H9 (cell line): ENCODE measurements around the gene SHCBP1. TPM values are rescaled to one million over a fixed set of nuclear protein-coding genes. Genes with fewer than 3 reads are reported as not detected.
"Not testable (repeated sequence)": the region's sequence is repeated elsewhere in the genome, so short reads cannot be mapped to it uniquely, and the experiment has no call there.

Experiments used
- DNase-seq: peaks from one replicate; pipeline ENCODE4 v3.0.0-alpha.2; 2017
- H2AFZ ChIP-seq: one replicate; pipeline ENCODE4 v1.6.1; 2013; ENCODE audit warnings: mild to moderate bottlenecking, low read length, control low read depth, moderate library complexity
- H2AK5ac ChIP-seq: 2 replicates; pipeline ENCODE4 v1.6.1; 2013; ENCODE audit warnings: low read length, control low read depth, mixed read lengths; ENCODE audit not compliant: insufficient read length
- H2BK120ac ChIP-seq: one replicate; pipeline ENCODE4 v1.6.1; 2013; ENCODE audit warnings: low read depth, mild to moderate bottlenecking, low read length, control low read depth, inconsistent platforms; ENCODE audit not compliant: poor library complexity, severe bottlenecking
- H2BK12ac ChIP-seq: 2 replicates; pipeline ENCODE4 v1.6.1; 2013; ENCODE audit warnings: low read length, control low read depth, mixed read lengths, low read depth; ENCODE audit not compliant: insufficient read length
- H2BK15ac ChIP-seq: 2 replicates; pipeline ENCODE4 v1.6.1; 2013; ENCODE audit warnings: low read depth, low read length, control low read depth
- H2BK20ac ChIP-seq: one replicate; pipeline ENCODE4 v1.6.1; 2013; ENCODE audit warnings: low read depth, mild to moderate bottlenecking, low read length, control low read depth, inconsistent platforms; ENCODE audit not compliant: poor library complexity, severe bottlenecking
- H2BK5ac ChIP-seq: 2 replicates; pipeline ENCODE4 v1.6.1; 2013; ENCODE audit warnings: low read length, control low read depth, mixed read lengths; ENCODE audit not compliant: insufficient read length
- H3K14ac ChIP-seq: 2 replicates; pipeline ENCODE4 v1.6.1; 2013; ENCODE audit warnings: low read length, control low read depth; ENCODE audit not compliant: insufficient read depth
- H3K18ac ChIP-seq: 2 replicates; pipeline ENCODE4 v1.6.1; 2013; ENCODE audit warnings: low read depth, mild to moderate bottlenecking, mixed read lengths, low read length, control low read depth; ENCODE audit not compliant: insufficient read length
- H3K23ac ChIP-seq: 2 replicates; pipeline ENCODE4 v1.6.1; 2013; ENCODE audit warnings: low read length, control low read depth, mixed read lengths, low read depth; ENCODE audit not compliant: insufficient read length
- H3K23me2 ChIP-seq: 2 replicates; pipeline ENCODE4 v1.6.1; 2013; ENCODE audit warnings: low read depth, mild to moderate bottlenecking, mixed read lengths, low read length, control low read depth; ENCODE audit not compliant: insufficient read length, poor library complexity, severe bottlenecking
- H3K27ac ChIP-seq: 2 replicates; pipeline ENCODE4 v1.5.1; 2013; ENCODE audit warnings: low read length, control low read depth, mixed read lengths, low read depth; ENCODE audit not compliant: insufficient read length
- H3K27me3 ChIP-seq: 2 replicates; pipeline ENCODE4 v1.6.1; 2013; ENCODE audit warnings: low read length, control low read depth, inconsistent platforms; ENCODE audit not compliant: insufficient read depth
- H3K4ac ChIP-seq: 2 replicates; pipeline ENCODE4 v1.6.1; 2013; ENCODE audit warnings: low read depth, mild to moderate bottlenecking, control low read depth, inconsistent platforms, low read length, moderate library complexity
- H3K4me1 ChIP-seq: 2 replicates; pipeline ENCODE4 v1.6.1; 2013; ENCODE audit warnings: low read length, control low read depth, inconsistent platforms; ENCODE audit not compliant: insufficient read depth
- H3K4me2 ChIP-seq: 2 replicates; pipeline ENCODE4 v1.6.1; 2013; ENCODE audit warnings: low read length, control low read depth, mixed read lengths; ENCODE audit not compliant: insufficient read length, insufficient read depth
- H3K56ac ChIP-seq: 2 replicates; pipeline ENCODE4 v1.6.1; 2013; ENCODE audit warnings: low read depth, mild to moderate bottlenecking, mixed read lengths, low read length, control low read depth; ENCODE audit not compliant: insufficient read length
- H3K79me1 ChIP-seq: 2 replicates; pipeline ENCODE4 v1.6.1; 2013; ENCODE audit warnings: low read depth, mild to moderate bottlenecking, moderate library complexity, low read length, control low read depth, inconsistent platforms; ENCODE audit not compliant: insufficient read depth, poor library complexity, severe bottlenecking
- H3K79me2 ChIP-seq: 2 replicates; pipeline ENCODE4 v1.6.1; 2013; ENCODE audit warnings: low read length, control low read depth, inconsistent platforms; ENCODE audit not compliant: insufficient read depth
- H3K9ac ChIP-seq: 2 replicates; pipeline ENCODE4 v1.6.1; 2013; ENCODE audit warnings: low read length, control low read depth, mixed read lengths; ENCODE audit not compliant: insufficient read length; ENCODE audit errors: extremely low read depth
- H3K9me3 ChIP-seq: one replicate; pipeline ENCODE4 v1.6.1; 2013; ENCODE audit warnings: low read depth, low read length, inconsistent platforms; ENCODE audit not compliant: control insufficient read depth
- H3T11ph ChIP-seq: one replicate; pipeline ENCODE4 v1.6.1; 2013; ENCODE audit warnings: mild to moderate bottlenecking, low read length, control low read depth, inconsistent platforms
- H4K20me1 ChIP-seq: one replicate; pipeline ENCODE4 v1.6.1; 2013; ENCODE audit not compliant: control insufficient read depth, insufficient read length, insufficient read depth
- H4K5ac ChIP-seq: 2 replicates; pipeline ENCODE4 v1.6.1; 2013; ENCODE audit warnings: low read depth, mild to moderate bottlenecking, mixed read lengths, low read length, control low read depth; ENCODE audit not compliant: insufficient read length
- H4K8ac ChIP-seq: replicated peaks from 2 replicates; pipeline ENCODE4 v1.6.1; 2013; ENCODE audit warnings: low read length, control low read depth, mixed read lengths, low read depth; ENCODE audit not compliant: insufficient read length
- H4K91ac ChIP-seq: 2 replicates; pipeline ENCODE4 v1.6.1; 2013; ENCODE audit warnings: low read depth, mild to moderate bottlenecking, moderate library complexity, mixed read lengths, low read length, control low read depth; ENCODE audit not compliant: insufficient read length
- H3K27ac Mint-ChIP-seq, 3 experiments: 2 replicates in 2 of 3; 3 replicates in 1 of 3; pipeline ENCODE4 v1.8.0; 2020 to 2021; ENCODE audit warnings: mixed read lengths in 3 of 3, mild to moderate bottlenecking in 1 of 3, moderate library complexity in 1 of 3
- H3K27me3 Mint-ChIP-seq: 2 replicates; pipeline ENCODE4 v1.8.0; 2021; ENCODE audit warnings: low read depth, mild to moderate bottlenecking, moderate library complexity, mixed read lengths
- H3K36me3 Mint-ChIP-seq, 3 experiments: 2 replicates in 2 of 3; 3 replicates in 1 of 3; pipeline ENCODE4 v1.8.0; 2020 to 2021; ENCODE audit warnings: low read depth in 3 of 3, mixed read lengths in 3 of 3; ENCODE audit not compliant: insufficient read depth in 1 of 3
- H3K4me1 Mint-ChIP-seq, 2 experiments: 2 replicates each; pipeline ENCODE4 v1.8.0; 2020; ENCODE audit warnings: mixed read lengths in 2 of 2
- H3K4me3 Mint-ChIP-seq, 2 experiments: 2 replicates in 1 of 2; 3 replicates in 1 of 2; pipeline ENCODE4 v1.8.0; 2020 to 2021; ENCODE audit warnings: mild to moderate bottlenecking in 2 of 2, mixed read lengths in 2 of 2, moderate library complexity in 1 of 2
- H3K9me3 Mint-ChIP-seq, 2 experiments: 2 replicates in 1 of 2; 3 replicates in 1 of 2; pipeline ENCODE4 v1.8.0; 2020; ENCODE audit warnings: mild to moderate bottlenecking in 2 of 2, mixed read lengths in 2 of 2, moderate library complexity in 1 of 2
- WGBS: extraction: QIAGEN DNeasy Blood & Tissue Kit; methylation state at CpG from one replicate; pipeline ENCODE4 v1.1.7; 2013; ENCODE audit warnings: missing lambda C conversion rate, low lambda C conversion rate, mixed read lengths; ENCODE audit not compliant: insufficient read length; ENCODE audit errors: extremely low coverage; 5-methylcytosine and 5-hydroxymethylcytosine counted together
- total RNA-seq: library from RNA; stranded (reverse); gene quantifications from 2 replicates; pipeline ENCODE4 v1.2.1, GENCODE V29; 2021
- TF ChIP-seq, protein P1 (sequence below): fragments of 200-600 bp; sonication (generic); conservative IDR thresholded peaks from 3 replicates; pipeline ENCODE4 v1.8.0; 2021; ENCODE audit warnings: antibody characterized with exemption, mild to moderate bottlenecking

Gene SHCBP1
- total RNA-seq, 1 experiment from 2014 or later, result 16.6 TPM

GRCh38 chr16:46627746-46628145, 6.6 kb upstream of the SHCBP1 start:
- Histone ChIP-seq H3K9ac (no peak overlapping the region), H2BK15ac (no peak overlapping the region), H3K4ac (no peak overlapping the region), H4K5ac (no peak overlapping the region), H3K79me1 (no peaks in the 10 kb centered on the region), H3K4me2 (no peak overlapping the region), H2BK12ac (no peak overlapping the region), H3K18ac (no peak overlapping the region), H3K56ac (no peak overlapping the region), H4K20me1 (no peaks in the 10 kb centered on the region), H4K91ac (no peak overlapping the region), H4K8ac (no peak overlapping the region), H2BK120ac (no peak overlapping the region), H3K4me1 (no peaks in the 10 kb centered on the region), H3K14ac (no peak overlapping the region), H3K9me3 (no peaks in the 10 kb centered on the region), H3K23ac (no peak overlapping the region), H2BK5ac (no peak overlapping the region), H2AFZ (no peak overlapping the region), H3K27me3 (no peaks in the 10 kb centered on the region), H2AK5ac (no peak overlapping the region), H2BK20ac (no peak overlapping the region), H3K27ac (no peak overlapping the region), H3K23me2 (no peaks in the 10 kb centered on the region), H3K79me2 (no peaks in the 10 kb centered on the region), H3T11ph (no peak overlapping the region)
- TF ChIP-seq, protein P1, sequence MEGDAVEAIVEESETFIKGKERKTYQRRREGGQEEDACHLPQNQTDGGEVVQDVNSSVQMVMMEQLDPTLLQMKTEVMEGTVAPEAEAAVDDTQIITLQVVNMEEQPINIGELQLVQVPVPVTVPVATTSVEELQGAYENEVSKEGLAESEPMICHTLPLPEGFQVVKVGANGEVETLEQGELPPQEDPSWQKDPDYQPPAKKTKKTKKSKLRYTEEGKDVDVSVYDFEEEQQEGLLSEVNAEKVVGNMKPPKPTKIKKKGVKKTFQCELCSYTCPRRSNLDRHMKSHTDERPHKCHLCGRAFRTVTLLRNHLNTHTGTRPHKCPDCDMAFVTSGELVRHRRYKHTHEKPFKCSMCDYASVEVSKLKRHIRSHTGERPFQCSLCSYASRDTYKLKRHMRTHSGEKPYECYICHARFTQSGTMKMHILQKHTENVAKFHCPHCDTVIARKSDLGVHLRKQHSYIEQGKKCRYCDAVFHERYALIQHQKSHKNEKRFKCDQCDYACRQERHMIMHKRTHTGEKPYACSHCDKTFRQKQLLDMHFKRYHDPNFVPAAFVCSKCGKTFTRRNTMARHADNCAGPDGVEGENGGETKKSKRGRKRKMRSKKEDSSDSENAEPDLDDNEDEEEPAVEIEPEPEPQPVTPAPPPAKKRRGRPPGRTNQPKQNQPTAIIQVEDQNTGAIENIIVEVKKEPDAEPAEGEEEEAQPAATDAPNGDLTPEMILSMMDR, result no peak
- Mint-ChIP-seq H3K9me3 (no peaks in the 10 kb centered on the region), H3K4me1 (peaks cover 19 to 21% of the 10 kb centered on the region in 2 experiments), H3K27ac (no peak overlapping the region), H3K4me3 (no peak overlapping the region), H3K36me3 (no peaks in the 10 kb centered on the region), H3K27me3 (peaks cover 1% of the 10 kb centered on the region; the same call in 1 of the 2 replicates)
- DNase-seq, result no peak
- no CpG with 5 or more reads among the region's 5 CpGs for WGBS

- H3K9me3 ChIP-seq, H2AK5ac ChIP-seq, H3K27ac Mint-ChIP-seq, DNase-seq, H3K27ac ChIP-seq, H3K23me2 ChIP-seq, H3K4me1 ChIP-seq, H3K36me3 Mint-ChIP-seq, H3K4me3 Mint-ChIP-seq, H3K23ac ChIP-seq, H3T11ph ChIP-seq, H3K79me2 ChIP-seq, H3K27me3 ChIP-seq, H2BK120ac ChIP-seq, H2BK12ac ChIP-seq, H3K4ac ChIP-seq, H4K8ac ChIP-seq, H2BK20ac ChIP-seq, H4K91ac ChIP-seq, H2AFZ ChIP-seq, H3K9ac ChIP-seq, H4K20me1 ChIP-seq, H2BK15ac ChIP-seq, H3K18ac ChIP-seq, H3K27me3 Mint-ChIP-seq, H2BK5ac ChIP-seq, H3K56ac ChIP-seq, H3K9me3 Mint-ChIP-seq, H4K5ac ChIP-seq, H3K14ac ChIP-seq, H3K4me2 ChIP-seq, H3K79me1 ChIP-seq: not testable (repeated sequence)
- WGBS, result no CpG with 5 or more reads among the region's 22 CpGs
- H3K4me1 Mint-ChIP-seq, result peaks cover 12 to 13% of the 10 kb centered on the region in 2 experiments
Observed at GRCh38 chr16:46626681-46627080, 5.5 kb upstream of the SHCBP1 start.
